Transverse colon (tissue), 4 donors: ENCODE measurements around the gene COMMD7. TPM values are rescaled to one million over a fixed set of nuclear protein-coding genes. Genes with fewer than 3 reads are reported as not detected.

Experiments used
- DNase-seq: peaks from one replicate; pipeline ENCODE4 v3.0.0-alpha.2; 2019
- H3K27ac ChIP-seq, 4 donors: fragments of 200-600 bp; sonication (generic); 2 replicates each; pipeline ENCODE4 v1.5.1; 2016 to 2018; ENCODE audit warnings: inconsistent platforms in 4 of 4
- H3K27me3 ChIP-seq: fragments of 200-600 bp; sonication (generic); 2 replicates; pipeline ENCODE4 v1.5.1; 2017; ENCODE audit warnings: inconsistent platforms
- H3K36me3 ChIP-seq, 4 donors: fragments of 200-600 bp; sonication (generic); 2 replicates each; pipeline ENCODE4 v1.5.1; 2017 to 2019; ENCODE audit warnings: inconsistent platforms in 4 of 4
- H3K4me1 ChIP-seq, 4 donors: fragments of 200-600 bp; sonication (generic); 2 replicates each; pipeline ENCODE4 v1.5.1; 2017 to 2020; ENCODE audit warnings: inconsistent platforms in 4 of 4
- H3K4me3 ChIP-seq, 4 donors: fragments of 200-600 bp; sonication (generic); 1 replicate in 1 of 4; 2 replicates in 3 of 4; pipeline versions ENCODE4 v1.5.1 to v1.6.1; 2017 to 2019; ENCODE audit warnings: inconsistent platforms in 4 of 4
- H3K9me3 ChIP-seq, 2 donors: fragments of 200-600 bp; sonication (generic); 2 replicates each; pipeline ENCODE4 v1.5.1; 2017 to 2019; ENCODE audit warnings: inconsistent platforms in 2 of 2
- CTCF ChIP-seq, 5 experiments: fragments of 200-600 bp in 3 of 5; fragments of 450-650 bp in 2 of 5; sonication (generic) in 3 of 5; IDR thresholded peaks; 1 replicate in 2 of 5; 2 replicates in 3 of 5; pipeline ENCODE4 v1.5.1; 2016 to 2017; ENCODE audit warnings: antibody characterized with exemption in 5 of 5, inconsistent platforms in 3 of 5, mild to moderate bottlenecking in 2 of 5, moderate library complexity in 1 of 5
- EP300 ChIP-seq: sonication (generic); formaldehyde crosslinking; IDR thresholded peaks from one replicate; pipeline ENCODE4 v1.6.1; 2017; ENCODE audit warnings: antibody characterized with exemption, low read depth
- POLR2A ChIP-seq: fragments of 450-650 bp; IDR thresholded peaks from one replicate; pipeline ENCODE4 v1.6.1; 2016; ENCODE audit warnings: antibody characterized with exemption, mild to moderate bottlenecking, moderate library complexity
- POLR2AphosphoS5 ChIP-seq, 3 donors: sonication (generic); formaldehyde crosslinking; IDR thresholded peaks; one replicate each; pipeline ENCODE4 v1.6.1; 2016; ENCODE audit warnings: antibody characterized with exemption in 3 of 3
- WGBS, 2 donors: methylation state at CpG; one replicate each; pipeline ENCODE4 v1.1.5; 2018; ENCODE audit warnings: low coverage in 1 of 2; 5-methylcytosine and 5-hydroxymethylcytosine counted together
- in situ Hi-C, 4 donors: fragments of 200-750 bp; cut with MboI; loops; one replicate each; pipeline versions ENCODE4 v1.15.0 to v1.15.1; 2017; ENCODE audit warnings: low sequenced_read_pairs in 3 of 4, low pct_ligation_motif_present in 1 of 4, low pct_unique_long_range_greater_than_20kb in 1 of 4
- intact Hi-C: fragments of 100-400 bp; cut with DNase I; formaldehyde crosslinking; loops from one replicate; pipeline ENCODE4 v1.15.1; 2023; ENCODE audit warnings: low total_unique reads
- total RNA-seq, 4 donors: library from RNA; depleted of rRNA; stranded (reverse); fragments of >200 nt; gene quantifications; one replicate each; pipeline ENCODE4 v1.1.0, GENCODE V29; 2016

The COMMD7 gene
- total RNA-seq, 4 donors from 2014 or later, result 14.3 to 24.8 (median 20.2) TPM

DNA sequence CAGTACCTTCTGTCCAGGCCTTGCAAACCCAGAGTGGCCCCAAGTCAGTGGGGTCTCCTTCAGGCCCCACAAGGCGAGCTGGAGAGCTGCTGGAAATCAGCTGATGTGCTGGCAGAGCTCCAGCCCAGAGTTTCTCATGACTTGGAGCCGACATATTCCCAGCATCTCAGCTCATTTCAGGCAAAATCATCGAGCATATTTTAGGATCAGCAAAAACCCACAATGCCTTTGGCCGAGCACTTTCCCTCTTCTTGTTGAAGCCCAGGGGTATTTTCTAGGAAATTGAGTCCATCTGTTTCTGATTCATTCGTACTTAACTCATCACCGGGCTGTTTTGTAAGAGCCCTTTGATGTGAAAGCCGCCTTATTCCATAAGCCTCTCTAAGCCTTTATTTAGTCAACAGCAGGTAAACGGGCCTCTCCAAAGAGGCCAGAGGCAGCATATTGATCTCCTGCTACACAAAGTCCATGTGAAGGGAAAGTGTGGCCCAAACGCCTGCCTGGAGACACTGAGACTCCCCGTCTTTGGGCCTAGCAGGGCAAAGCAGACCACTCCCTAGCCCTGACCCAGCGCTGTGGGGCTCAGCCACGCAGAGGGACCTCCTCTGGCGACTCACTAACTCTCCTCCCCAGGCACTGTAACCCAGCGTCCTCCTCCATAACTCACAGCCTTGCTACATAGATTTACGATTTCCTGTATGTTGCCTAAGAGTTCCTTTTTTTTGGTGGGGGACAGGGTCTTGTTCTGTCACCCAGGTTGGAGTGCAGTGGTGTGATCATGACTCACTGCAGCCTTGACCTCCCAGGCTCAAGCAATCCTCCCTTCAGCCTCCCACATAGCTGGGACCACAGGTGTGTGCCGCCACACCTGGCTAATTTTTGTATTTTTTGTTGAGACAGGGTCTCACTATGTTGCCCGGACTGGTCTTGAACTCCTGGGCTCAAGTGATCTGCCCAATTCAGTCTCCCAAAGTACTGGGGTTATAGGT, 57.4 kb downstream of the COMMD7 start:
- intact Hi-C loops, result no loop called here
- WGBS, 2 donors, result 53 to 54% methylated on average over 6 to 17 of the region's 17 CpGs
- in situ Hi-C loops, result no loop called here
- no peaks in the 10 kb centered on the region for H3K36me3 ChIP-seq
- H3K4me1 ChIP-seq, result peaks cover 0 to 8% (median 0%) of the 10 kb centered on the region in 4 donors
- H3K27me3 ChIP-seq, result no peaks in the 10 kb centered on the region
- H3K27ac ChIP-seq, result no peak overlapping the region
- TF ChIP-seq EP300 (no peak), POLR2A (no peak), CTCF (IDR thresholded peaks at IDR 0.05) (no peak), POLR2AphosphoS5 (IDR thresholded peaks at IDR 0.05) (no peak)
- no peak for DNase-seq
- H3K9me3 ChIP-seq, result no peaks in the 10 kb centered on the region
- no peak overlapping the region for H3K4me3 ChIP-seq

DNA sequence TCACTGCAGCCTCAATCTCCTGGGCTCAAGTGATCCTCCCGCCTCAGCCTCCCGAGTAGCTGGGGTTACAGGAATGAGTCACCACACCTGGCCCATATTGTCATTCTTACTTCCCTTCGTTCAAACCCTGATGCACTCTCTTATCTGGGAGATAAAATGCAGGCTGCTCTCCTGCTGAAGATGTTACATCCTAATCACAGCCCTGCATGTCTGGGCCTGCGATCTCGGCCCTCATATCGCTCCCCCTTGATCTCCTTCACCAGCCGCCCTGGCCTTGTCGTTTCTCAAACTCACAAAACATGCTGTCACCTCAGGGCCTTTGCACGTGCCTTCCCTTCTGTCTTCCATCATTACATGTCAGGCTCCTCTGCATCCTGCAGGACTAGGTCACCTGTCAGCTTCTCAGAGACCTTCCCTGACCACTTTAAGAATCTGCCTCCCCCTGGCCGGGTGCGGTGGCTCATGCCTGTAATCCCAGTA, 60.7 kb downstream of the COMMD7 start:
- no peak for DNase-seq
- no peak for TF ChIP-seq POLR2AphosphoS5 (IDR thresholded peaks at IDR 0.05)
- in situ Hi-C loops, result loop anchor here in 1 of 4 donors (5.0 kb wide), 1 partner anchor 100 kb away; no protein-coding TSS in a partner anchor
- H3K4me1 ChIP-seq, result peaks cover 0 to 8% (median 0%) of the 10 kb centered on the region in 4 donors
- H3K36me3 ChIP-seq, result no peaks in the 10 kb centered on the region
- intact Hi-C loops, result no loop called here
- no peak overlapping the region for H3K4me3 ChIP-seq
- H3K27ac ChIP-seq, result no peak overlapping the region
- H3K27me3 ChIP-seq, result no peaks in the 10 kb centered on the region
- H3K9me3 ChIP-seq, result no peaks in the 10 kb centered on the region
- 84 to 87% methylated on average over 7 to 11 of the region's 11 CpGs for WGBS, 2 donors

DNA sequence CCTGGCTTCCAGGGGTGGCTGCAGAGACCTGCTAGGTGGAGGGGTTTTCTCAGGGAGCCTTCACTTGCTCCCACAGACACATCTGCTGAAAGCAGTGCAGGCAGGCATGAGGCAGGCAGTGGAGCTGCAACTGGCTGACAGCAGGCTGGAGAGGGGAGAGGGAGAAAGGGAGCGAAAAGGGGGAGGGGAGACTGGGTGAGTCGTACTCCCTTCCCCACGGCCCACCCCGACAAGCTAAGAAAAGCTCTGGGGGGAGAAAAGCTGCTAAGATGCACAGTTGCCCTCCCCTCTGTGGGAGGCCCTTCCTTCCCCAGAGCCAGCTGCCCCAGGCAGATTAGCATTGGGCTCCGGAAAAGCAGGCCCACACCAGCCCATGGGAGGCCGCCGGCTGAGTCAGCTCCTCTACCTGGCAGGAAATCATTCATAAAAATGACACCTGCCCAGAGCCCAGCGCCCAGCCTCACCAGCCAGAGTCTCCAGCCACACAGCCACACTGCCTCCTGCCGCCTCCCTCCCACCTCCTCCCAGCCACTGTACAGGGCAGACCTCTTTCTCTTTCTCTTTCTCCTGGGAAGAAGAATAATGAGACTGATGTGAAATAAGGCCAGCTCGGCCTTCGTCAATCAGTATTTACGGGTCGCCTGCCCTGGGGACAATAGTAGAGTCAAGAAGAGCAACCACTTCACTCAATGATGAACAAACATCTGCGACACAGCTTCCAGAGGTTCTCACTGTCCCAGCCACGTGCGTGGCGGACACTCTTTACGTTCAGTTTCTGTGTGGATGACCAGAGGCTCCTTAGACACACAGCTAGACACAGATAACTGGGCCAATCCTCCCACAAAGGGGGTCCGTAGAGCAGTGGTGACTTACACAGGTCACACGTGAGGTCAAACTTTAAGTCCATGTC, 61.8 kb downstream of the COMMD7 start:
- in situ Hi-C loops, result loop anchor here in 1 of 4 donors (5.0 kb wide), 1 partner anchor 101 kb away; no protein-coding TSS in a partner anchor
- DNase-seq, result no peak
- intact Hi-C loops, result no loop called here
- H3K4me1 ChIP-seq, result peaks cover 0 to 8% (median 0%) of the 10 kb centered on the region in 4 donors
- H3K9me3 ChIP-seq, result no peaks in the 10 kb centered on the region
- 54% methylated on average over 20 of the region's 20 CpGs; no CpG with 5 or more reads in 1 of the 2 donors for WGBS, 2 donors
- TF ChIP-seq POLR2A (no peak), CTCF (IDR thresholded peaks at IDR 0.05) (no peak), EP300 (no peak), POLR2AphosphoS5 (IDR thresholded peaks at IDR 0.05) (no peak)
- H3K36me3 ChIP-seq, result no peaks in the 10 kb centered on the region
- no peak overlapping the region for H3K4me3 ChIP-seq
- H3K27me3 ChIP-seq, result no peaks in the 10 kb centered on the region
- H3K27ac ChIP-seq, result no peak overlapping the region

DNA sequence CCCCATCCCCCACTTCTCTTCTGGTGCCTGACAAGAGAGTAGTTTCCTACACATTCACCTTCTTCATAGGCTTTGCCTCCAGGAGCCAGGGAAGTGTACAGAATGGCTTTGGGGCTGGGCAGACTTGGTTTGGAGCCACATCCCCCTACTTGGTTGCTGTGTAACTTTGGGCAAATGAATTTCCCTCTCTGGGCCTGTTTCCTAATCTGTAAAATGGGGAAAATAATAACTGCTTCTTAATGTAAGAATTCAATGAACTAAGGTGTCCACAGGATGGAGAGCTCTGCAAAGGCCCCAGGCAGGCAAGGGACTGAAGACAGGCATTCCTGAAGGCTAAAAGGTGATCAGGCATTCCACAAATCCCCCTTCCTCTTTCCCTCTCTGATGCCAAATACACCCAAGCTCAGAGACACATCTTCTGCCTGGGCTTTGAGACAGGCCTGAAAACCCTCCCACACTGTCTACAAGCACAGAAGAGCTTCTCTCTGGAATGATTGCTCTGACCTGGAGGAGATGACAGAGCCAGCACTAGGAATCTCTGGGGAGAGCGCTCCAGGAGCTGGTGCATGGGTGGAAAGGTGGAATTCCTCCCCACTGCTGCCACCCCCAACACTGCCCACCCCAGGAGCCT, 62.6 kb downstream of the COMMD7 start:
- in situ Hi-C loops, result loop anchor here in 1 of 4 donors (5.0 kb wide), 1 partner anchor 102 kb away; no protein-coding TSS in a partner anchor
- intact Hi-C loops, result no loop called here

More for the DNA sequence above, 62.6 kb downstream of the COMMD7 start:
- Histone ChIP-seq H3K4me1 (peaks cover 0 to 2% (median 0%) of the 10 kb centered on the region in 4 donors), H3K36me3 (no peaks in the 10 kb centered on the region), H3K27me3 (no peaks in the 10 kb centered on the region), H3K4me3 (no peak overlapping the region), H3K9me3 (no peaks in the 10 kb centered on the region), H3K27ac (no peak overlapping the region)
- 89% methylated on average over 1 of the region's 1 CpG; no CpG with 5 or more reads in 1 of the 2 donors for WGBS, 2 donors
- TF ChIP-seq POLR2AphosphoS5 (IDR thresholded peaks at IDR 0.05) (no peak), POLR2A (no peak), CTCF (IDR thresholded peaks at IDR 0.05) (no peak), EP300 (no peak)
- no peak for DNase-seq
